IPS-20b (cell line): ENCODE measurements around the gene QSOX2.

ENCODE experiments used
- H3K27ac ChIP-seq: one replicate; pipeline ENCODE4 v1.5.1; 2013; ENCODE audit warnings: low read length
- H3K27me3 ChIP-seq: 2 replicates; pipeline ENCODE4 v1.6.1; 2013; ENCODE audit warnings: mild to moderate bottlenecking, low read length, inconsistent platforms; ENCODE audit not compliant: insufficient read depth
- H3K36me3 ChIP-seq: 2 replicates; pipeline ENCODE4 v1.6.1; 2013; ENCODE audit warnings: low read depth, mild to moderate bottlenecking, inconsistent platforms, low read length, moderate library complexity; ENCODE audit not compliant: insufficient read depth
- H3K4me1 ChIP-seq: 2 replicates; pipeline ENCODE4 v1.6.1; 2013; ENCODE audit warnings: mild to moderate bottlenecking, control low read depth, inconsistent platforms, low read length, moderate library complexity; ENCODE audit not compliant: insufficient read depth
- H3K4me3 ChIP-seq: 2 replicates; pipeline ENCODE4 v1.5.1; 2013; ENCODE audit warnings: mild to moderate bottlenecking, low read length, inconsistent platforms
- H3K9ac ChIP-seq: 2 replicates; pipeline ENCODE4 v1.6.1; 2013; ENCODE audit warnings: low read depth, mild to moderate bottlenecking, inconsistent platforms, low read length, moderate library complexity
- H3K9me3 ChIP-seq: 2 replicates; pipeline ENCODE4 v1.6.1; 2013; ENCODE audit warnings: mild to moderate bottlenecking, low read depth, low read length, inconsistent platforms; ENCODE audit not compliant: insufficient read depth

Gene QSOX2

GRCh38 chr9:136244969-136245218 is 718 bp downstream of the QSOX2 start:
- Histone ChIP-seq H3K36me3 (no peaks in the 10 kb centered on the region), H3K27me3 (peaks cover 10% of the 10 kb centered on the region; the same call in 1 of the 2 replicates), H3K4me3 (peak overlapping the region; percentile 94), H3K9me3 (no peaks in the 10 kb centered on the region), H3K4me1 (peaks cover 18% of the 10 kb centered on the region), H3K27ac (no peak overlapping the region), H3K9ac (peak overlapping the region; percentile 83)

- Histone ChIP-seq H3K9me3 (no peaks in the 10 kb centered on the region), H3K27ac (no peak overlapping the region), H3K4me3 (peak overlapping the region; percentile 94), H3K36me3 (no peaks in the 10 kb centered on the region), H3K9ac (peak overlapping the region; percentile 83; the same call in 1 of the 2 replicates), H3K4me1 (peaks cover 18% of the 10 kb centered on the region), H3K27me3 (peaks cover 10% of the 10 kb centered on the region; the same call in 1 of the 2 replicates)
Observed at GRCh38 chr9:136244122-136244968, 1.3 kb downstream of the QSOX2 start.

- Histone ChIP-seq H3K4me1 (peaks cover 18% of the 10 kb centered on the region), H3K27me3 (peaks cover 10% of the 10 kb centered on the region; the same call in 1 of the 2 replicates), H3K9me3 (no peaks in the 10 kb centered on the region), H3K27ac (no peak overlapping the region), H3K4me3 (peak overlapping the region; percentile 94; the same call in 1 of the 2 replicates), H3K36me3 (no peaks in the 10 kb centered on the region), H3K9ac (no peak overlapping the region; the same call in 1 of the 2 replicates)
Observed at GRCh38 chr9:136243631-136244030, 2.0 kb downstream of the QSOX2 start.

GRCh38 chr9:136242918-136243525 is 2.6 kb downstream of the QSOX2 start:
- Histone ChIP-seq H3K9me3 (no peaks in the 10 kb centered on the region), H3K27ac (no peak overlapping the region), H3K27me3 (peaks cover 10% of the 10 kb centered on the region; the same call in 1 of the 2 replicates), H3K4me1 (peaks cover 18% of the 10 kb centered on the region), H3K36me3 (no peaks in the 10 kb centered on the region), H3K9ac (no peak overlapping the region), H3K4me3 (no peak overlapping the region)

GRCh38 chr9:136242248-136242647 is 3.4 kb downstream of the QSOX2 start:
- Histone ChIP-seq H3K36me3 (no peaks in the 10 kb centered on the region), H3K4me3 (no peak overlapping the region), H3K27ac (no peak overlapping the region), H3K27me3 (peaks cover 10% of the 10 kb centered on the region; the same call in 1 of the 2 replicates), H3K4me1 (peaks cover 18% of the 10 kb centered on the region), H3K9ac (no peak overlapping the region), H3K9me3 (no peaks in the 10 kb centered on the region)

- Histone ChIP-seq H3K4me1 (peaks cover 18% of the 10 kb centered on the region), H3K9ac (no peak overlapping the region), H3K4me3 (no peak overlapping the region), H3K9me3 (no peaks in the 10 kb centered on the region), H3K27ac (no peak overlapping the region), H3K36me3 (no peaks in the 10 kb centered on the region), H3K27me3 (peaks cover 7% of the 10 kb centered on the region; the same call in 1 of the 2 replicates)
Observed at GRCh38 chr9:136241542-136241941, 4.1 kb downstream of the QSOX2 start.

GRCh38 chr9:136240941-136241340 is 4.7 kb downstream of the QSOX2 start:
- Histone ChIP-seq H3K9ac (no peak overlapping the region), H3K27ac (no peak overlapping the region), H3K4me3 (no peak overlapping the region), H3K27me3 (peaks cover under 1% of the 10 kb centered on the region; the same call in 1 of the 2 replicates), H3K36me3 (peaks cover 6% of the 10 kb centered on the region; the same call in 1 of the 2 replicates), H3K9me3 (no peaks in the 10 kb centered on the region), H3K4me1 (peaks cover 18% of the 10 kb centered on the region)

- H3K27me3 ChIP-seq: no peaks in the 10 kb centered on the region
- H3K9ac ChIP-seq: no peak overlapping the region
- H3K27ac ChIP-seq: no peak overlapping the region
- H3K36me3 ChIP-seq: peaks cover 11% of the 10 kb centered on the region; the same call in 1 of the 2 replicates
- H3K4me3 ChIP-seq: no peak overlapping the region
- peaks cover 17% of the 10 kb centered on the region for H3K4me1 ChIP-seq
- H3K9me3 ChIP-seq: no peaks in the 10 kb centered on the region
Observed at GRCh38 chr9:136239983-136240330, 5.7 kb downstream of the QSOX2 start.

GRCh38 chr9:136239135-136239982 is 6.3 kb downstream of the QSOX2 start:
- Histone ChIP-seq H3K9ac (no peak overlapping the region), H3K27me3 (no peaks in the 10 kb centered on the region), H3K9me3 (no peaks in the 10 kb centered on the region), H3K27ac (no peak overlapping the region), H3K4me3 (no peak overlapping the region), H3K36me3 (peaks cover 11% of the 10 kb centered on the region; the same call in 1 of the 2 replicates), H3K4me1 (peaks cover 13% of the 10 kb centered on the region)

GRCh38 chr9:136238342-136238732 is 7.3 kb downstream of the QSOX2 start:
- no peak overlapping the region for H3K9ac ChIP-seq
- H3K36me3 ChIP-seq: peaks cover 11% of the 10 kb centered on the region; the same call in 1 of the 2 replicates
- no peak overlapping the region for H3K4me3 ChIP-seq
- H3K4me1 ChIP-seq: peaks cover 3% of the 10 kb centered on the region
- H3K27ac ChIP-seq: no peak overlapping the region
- H3K9me3 ChIP-seq: no peaks in the 10 kb centered on the region
- no peaks in the 10 kb centered on the region for H3K27me3 ChIP-seq

GRCh38 chr9:136237486-136238341 is 7.9 kb downstream of the QSOX2 start:
- Histone ChIP-seq H3K9ac (no peak overlapping the region), H3K4me3 (no peak overlapping the region), H3K9me3 (no peaks in the 10 kb centered on the region), H3K27me3 (no peaks in the 10 kb centered on the region), H3K36me3 (peaks cover 11% of the 10 kb centered on the region; the same call in 1 of the 2 replicates), H3K4me1 (no peaks in the 10 kb centered on the region), H3K27ac (no peak overlapping the region)
